ENCODE data around the gene UTF1.

UTF1 gene

DNA sequence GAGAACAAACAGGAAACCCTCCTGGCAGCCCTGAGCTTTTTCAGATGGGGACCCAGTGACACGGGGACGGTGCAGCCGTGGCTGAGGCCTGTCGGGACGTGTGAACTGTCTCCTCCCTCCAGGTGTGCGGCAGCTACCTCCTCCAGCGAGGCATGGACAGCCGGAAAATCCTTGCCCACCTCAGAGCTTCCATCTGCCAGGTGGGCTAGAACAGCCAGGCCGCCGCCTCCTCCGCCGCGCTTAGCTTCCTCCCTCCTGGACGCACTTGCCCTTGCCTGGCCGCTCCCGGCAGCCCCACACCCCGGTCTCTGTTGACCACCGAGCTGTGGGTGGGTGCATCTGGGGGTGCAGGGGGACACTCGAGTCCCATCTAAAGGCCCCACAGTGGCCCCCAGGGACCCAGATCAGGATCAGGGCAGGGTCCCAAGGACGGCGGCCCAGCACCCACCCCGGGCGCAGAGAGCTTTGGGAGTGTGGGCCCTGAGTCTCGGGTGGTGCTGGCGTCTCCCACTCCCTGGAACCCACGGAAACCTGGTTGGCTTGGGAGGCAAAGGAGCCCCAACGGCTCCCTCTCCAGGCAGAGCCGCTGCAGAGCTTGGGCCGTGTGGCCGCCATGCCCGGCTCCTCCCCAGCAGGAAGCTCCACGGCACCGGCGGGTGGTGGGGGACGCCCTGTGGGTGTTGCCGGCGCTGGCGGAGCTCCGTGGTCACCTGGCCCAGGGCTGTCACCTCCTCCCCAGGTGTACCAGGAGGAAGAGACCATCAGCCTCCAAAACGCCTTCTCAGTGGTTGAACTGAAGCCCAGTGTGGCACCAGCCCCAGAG, 32.9 kb upstream of the UTF1 start:
- DNase-seq (ENCODE audit: low read depth) = no peak

DNA sequence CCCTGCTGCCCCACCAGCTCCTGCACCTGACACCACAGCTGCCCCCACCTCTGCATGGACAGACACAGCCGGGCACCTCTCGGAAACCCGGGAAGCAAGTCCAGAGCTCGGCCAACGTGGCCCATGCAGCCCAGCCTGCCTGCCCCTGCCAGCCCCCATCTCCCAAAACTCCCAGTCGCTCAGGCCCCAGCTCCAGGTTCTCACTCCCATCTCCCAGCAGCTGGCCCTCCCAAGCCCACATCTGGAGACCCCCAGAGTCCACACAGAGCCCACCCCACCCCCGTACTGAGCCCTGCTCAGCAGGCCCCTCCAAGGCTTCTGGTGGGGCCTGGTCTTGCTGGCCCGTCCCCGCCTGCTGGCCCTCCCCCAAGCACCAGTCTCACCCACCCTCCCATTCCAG, 32.2 kb upstream of the UTF1 start:
- DNase-seq (ENCODE audit: low read depth) = no peak

DNA sequence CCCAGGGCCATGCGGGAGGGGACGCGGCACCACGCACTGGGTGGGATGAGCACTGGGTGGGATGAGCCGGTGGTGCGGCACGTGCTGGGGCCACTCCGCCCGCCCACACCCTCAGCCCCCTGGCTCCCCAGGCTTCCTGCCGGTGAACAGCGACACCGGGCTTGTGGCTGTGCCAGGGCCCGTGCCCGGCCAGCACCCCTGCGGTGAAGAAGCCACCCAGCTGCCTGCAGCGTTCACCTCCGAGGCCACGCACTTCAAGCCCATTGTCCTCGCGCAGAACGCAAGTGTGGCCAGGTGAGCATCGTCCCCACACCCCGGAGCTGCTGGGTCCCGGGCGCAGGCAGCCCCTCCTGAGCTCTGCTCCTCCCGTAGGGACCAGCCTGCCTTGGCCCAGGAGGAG, 31.8 kb upstream of the UTF1 start:
- no peak for DNase-seq (ENCODE audit: low read depth)

DNA sequence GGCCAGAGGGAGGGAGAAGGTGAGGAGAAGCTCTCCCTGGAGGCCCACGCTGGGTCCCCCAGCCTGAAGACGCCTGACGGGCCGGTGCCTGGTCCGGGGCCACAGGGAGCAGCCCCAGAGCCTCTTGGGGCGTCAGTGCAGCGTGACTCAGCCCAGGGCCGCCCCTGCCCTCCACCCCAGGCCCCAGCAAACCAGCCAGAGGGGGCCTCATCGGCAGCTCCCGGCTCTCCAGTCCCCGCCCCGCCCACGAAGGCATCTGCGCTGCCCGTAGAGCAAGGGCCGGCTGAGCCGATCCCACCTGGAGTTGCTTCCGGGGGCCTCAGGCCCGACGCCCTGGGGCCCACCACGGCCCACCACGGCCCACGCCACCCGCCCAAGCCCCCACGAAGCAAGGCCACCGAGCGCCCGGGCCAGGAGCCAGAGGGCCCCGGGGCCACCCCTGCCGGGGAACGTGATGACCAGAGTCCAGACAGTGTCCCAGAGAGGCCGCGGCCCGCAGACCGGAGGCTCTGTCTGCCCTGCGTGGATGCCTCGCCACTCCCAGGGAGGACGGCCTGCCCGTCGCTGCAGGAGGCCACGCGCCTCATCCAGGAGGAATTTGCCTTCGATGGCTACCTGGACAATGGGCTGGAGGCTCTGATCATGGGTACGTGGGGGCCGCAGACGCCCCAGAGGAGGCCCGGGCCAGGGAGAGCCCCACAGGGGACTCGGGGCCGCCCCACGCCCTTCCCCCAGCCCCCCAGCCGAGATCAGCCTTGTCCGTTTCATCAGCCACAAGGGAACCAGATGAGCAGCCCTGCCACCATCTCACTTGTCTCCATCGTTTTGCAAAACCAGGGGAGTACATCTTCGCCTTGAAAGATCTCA, 31.2 kb upstream of the UTF1 start:
- no peak for DNase-seq (ENCODE audit: low read depth)

DNA sequence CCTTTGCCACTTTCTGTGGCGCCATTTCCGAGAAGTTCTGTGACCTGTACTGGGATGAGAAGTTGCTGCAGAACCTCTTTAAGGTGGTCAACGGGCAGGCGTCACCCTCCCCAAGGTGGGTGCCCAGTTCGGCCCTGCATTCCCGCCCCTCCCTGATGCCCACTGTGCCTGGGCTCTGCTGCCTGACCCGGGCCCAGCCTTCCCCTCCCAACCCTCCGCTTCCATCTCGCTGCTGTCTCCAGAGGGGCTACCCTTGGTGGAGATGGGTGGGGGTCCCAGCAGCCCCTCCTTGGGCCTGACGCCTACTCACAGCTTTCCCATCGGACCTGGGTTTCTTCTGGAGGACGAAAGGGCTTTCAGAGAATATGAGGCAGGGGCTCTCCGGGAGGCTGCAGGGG, 30.5 kb upstream of the UTF1 start:
- DNase-seq (ENCODE audit: low read depth) = no peak

DNA sequence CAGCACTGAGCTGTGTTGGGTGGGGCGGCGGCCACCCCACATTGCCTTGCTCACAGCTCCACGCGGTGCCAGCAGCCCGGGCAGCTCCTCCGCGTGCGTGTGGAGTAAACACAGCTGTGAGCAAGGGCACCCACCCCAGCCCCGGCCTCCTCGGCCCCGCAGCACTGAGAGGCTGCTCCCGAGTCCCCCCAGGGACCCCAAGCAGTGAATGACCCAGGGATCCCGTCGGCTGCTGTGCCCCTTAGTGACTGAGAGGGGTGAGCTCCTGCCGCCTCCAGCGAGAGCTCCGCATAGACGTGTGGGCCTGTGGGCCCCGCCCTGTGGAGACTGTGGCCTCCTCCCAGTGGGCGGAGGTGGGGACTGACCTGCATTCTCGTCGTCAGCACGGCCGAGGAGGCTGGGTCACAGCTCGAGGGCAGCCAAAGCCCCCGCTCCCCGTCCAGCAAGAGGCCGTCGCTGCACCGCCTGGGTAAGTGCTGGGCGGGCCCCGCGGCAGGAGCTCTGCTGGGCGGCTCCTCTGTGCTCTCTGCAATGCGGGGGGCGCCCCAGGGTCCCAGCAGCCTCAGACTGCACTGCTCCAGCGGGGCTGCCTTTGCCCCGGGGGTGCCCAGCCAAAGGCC, 29.9 kb upstream of the UTF1 start:
- DNase-seq (ENCODE audit: low read depth) = no peak

DNA sequence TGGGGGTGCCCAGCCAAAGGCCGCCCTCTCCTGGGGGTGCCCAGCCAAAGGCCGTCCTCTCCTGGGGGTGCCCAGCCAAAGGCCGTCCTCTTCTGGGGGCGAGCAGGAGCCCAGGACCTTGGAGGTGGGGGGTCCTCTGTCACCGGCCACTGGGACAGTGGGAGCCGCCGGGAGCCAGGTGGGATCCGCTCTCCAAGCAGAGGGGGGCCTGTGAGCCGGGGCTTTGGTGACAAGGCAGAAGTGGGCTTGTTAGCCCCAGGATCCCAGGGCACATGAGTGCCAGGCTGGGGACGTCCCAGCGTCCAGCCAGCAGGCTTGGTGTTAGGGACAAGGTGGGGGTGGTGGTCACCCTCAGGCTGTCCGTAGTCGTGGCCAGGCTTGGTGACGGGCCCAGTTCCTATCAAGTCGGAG, 29.4 kb upstream of the UTF1 start:
- DNase-seq (ENCODE audit: low read depth) = no peak

DNA sequence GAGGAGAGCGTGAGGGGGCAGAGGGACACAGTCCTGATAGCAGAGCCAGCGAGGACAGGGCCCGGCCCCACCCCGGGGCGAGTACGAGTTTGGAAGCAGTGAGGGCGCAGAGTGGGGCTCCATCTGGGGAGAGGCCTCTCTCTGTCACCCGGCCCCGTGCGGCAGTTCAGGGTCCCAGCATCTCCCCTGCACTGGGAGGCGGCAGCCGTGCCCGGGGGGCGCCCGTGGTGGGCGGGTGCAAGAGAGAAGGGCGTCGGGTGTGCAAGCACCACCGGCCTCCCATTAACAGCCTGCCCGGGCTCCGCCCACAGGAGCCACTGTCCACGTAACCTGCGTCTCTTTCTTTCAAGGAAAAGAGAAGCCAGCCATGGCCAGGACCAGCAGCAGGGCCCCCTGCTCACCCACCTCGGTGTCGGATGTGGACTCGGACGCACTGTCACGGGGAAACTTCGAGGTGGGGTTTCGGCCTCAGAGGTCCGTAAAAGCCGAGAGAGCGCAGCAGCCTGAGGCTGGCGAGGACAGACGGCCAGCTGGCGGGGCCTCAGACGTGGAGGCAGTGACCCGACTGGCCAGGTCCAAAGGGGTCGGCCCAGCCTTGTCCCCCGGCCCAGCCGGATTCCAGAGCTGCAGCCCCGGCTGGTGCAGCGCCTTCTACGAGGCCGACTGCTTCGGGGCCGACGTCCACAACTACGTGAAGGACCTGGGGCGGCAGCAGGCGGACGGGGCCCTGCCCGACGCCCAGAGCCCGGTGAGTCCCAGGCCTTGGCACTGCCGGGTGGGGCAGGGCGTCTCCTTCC, 28.7 kb upstream of the UTF1 start:
- no peak for DNase-seq (ENCODE audit: low read depth)

DNA sequence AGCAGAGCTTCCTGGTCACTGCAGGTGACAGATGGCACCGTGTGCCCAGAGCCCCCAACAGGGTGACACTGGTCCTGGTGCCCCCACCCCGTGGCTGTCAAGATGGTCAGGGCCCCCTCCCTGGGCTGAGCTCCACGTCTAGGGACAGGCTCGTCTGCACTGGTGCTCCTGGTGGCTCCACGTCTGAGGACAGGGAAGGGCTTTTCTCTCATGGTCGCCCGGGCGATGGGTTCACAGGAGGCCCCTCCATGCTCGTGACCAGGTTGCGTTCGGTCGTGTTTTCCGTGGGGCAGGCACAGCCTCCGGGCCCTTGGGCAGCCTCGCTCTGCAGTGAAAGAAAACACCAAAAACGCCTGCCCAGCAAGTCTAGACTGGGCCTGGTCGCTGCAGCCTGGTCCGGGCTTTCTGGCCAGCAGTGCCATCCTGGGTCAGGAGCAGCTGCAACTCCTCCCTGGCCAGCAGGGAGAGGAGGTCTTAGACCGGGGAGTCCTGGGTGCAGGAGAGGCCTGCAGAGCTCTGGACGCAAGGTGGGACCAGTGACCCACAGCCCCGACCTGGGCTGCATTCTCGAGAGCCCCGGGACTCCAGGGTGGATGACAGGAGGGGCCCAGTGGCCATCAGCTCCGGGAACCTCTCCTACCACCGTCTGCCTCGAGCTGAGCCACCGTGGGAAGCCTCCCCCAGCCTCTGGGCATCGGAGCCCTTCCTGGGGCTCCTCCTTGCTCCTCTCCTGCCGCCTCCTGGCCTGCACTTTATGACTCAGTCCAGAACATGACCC, 27.9 kb upstream of the UTF1 start:
- DNase-seq (ENCODE audit: low read depth) = no peak

DNA sequence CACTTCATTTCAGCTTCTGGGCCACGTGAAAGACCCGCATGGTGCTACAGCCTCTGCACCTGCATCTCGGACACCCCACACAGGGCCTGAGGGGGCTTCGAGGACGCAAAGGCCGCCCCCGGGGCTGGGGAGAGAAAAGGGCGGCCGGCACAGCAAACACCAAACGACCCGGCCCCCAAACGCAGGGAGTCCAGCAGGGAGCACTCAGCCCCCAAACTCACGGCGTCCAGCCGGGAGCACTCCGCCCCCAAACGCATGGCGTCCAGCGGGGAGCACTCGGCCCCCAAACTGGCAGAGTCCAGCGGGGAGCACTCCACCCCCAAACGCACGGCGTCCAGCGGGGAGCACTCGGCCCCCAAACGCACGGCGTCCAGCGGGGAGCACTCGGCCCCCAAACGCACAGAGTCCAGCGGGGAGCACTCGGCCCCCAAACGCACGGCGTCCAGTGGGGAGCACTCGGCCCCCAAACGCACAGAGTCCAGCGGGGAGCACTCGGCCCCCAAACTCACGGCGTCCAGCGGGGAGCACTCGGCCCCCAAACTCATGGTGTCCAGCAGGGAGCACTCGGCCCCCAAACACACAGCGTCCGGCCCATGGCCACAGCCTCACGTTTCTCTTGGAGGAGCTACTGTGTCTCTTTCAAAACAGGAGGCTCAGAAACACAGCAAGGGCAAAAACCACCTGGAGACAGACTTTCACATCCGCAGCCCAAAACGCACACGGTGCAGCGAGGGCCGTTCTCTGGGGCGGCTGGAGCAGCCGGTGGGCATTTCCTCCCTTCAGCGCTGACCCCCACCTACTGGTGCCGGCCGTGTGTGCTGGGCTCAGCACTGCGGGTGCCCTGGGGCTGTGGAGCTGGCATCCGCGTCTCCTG, 27.0 kb upstream of the UTF1 start:
- no peak for DNase-seq (ENCODE audit: low read depth)

DNA sequence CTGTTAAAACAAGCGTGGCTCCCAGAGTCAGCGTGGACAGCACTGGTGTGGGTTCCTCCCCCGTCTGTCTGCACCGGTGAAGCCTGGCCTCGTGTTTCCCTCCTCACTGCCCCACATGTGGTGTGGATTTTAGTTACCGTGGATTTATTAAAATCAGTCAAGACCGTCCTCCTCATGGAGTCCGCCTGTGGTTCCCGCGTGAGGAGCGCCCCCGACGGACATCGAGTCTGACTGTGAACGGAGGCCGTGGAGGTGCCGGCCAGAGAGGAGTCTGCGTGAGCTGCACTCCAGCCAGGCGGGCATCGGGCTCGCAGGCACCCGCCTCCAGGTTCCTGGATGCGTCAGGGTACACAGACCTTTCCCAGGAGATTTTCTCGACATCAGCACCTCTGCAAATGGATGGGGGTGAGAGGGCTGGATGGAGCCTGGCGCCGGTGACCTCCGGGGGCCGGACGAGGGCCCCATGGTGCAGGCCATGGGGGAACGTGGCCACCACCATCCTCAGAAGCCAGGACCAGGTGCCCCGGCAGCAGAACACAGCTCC, 26.3 kb upstream of the UTF1 start:
- no peak for DNase-seq (ENCODE audit: low read depth)

DNA sequence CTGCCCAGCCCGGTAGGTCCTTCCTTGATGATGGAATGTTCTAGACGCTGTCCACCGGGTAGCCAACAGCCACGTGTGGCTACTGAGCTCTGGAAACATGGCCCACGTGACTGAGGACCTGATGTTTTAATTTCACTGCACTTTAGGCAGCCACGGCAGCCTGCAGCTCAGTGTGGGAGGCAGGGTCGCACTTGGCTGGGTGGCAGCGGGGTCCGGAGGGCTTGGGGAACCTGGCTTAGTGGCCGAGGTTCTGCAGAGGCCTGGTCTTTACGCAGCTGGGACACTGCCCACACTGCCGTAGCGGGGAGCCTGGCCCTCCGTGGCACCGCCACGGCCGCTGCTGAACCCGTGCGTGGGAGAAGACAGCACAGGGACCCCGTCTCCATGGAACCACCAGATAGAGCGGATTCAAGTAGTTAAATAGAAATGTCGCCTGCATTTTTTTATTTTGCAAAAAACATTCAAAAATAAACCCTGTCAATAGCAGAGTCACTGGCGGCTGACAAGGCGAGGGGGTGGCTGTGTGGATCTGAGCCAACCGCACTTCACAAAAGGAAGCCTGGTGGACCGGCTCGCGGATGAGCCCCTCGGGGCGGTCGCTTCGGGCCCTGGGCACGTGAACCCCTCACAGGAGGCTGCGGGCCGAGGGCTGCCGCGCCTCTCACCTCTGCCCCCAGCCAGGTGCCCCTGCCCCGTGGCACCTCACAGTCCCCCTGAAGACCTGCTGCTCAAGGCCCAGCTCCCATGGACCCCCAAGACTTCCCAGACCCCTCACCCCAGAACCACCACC, 25.6 kb upstream of the UTF1 start:
- DNase-seq (ENCODE audit: low read depth) = no peak

DNA sequence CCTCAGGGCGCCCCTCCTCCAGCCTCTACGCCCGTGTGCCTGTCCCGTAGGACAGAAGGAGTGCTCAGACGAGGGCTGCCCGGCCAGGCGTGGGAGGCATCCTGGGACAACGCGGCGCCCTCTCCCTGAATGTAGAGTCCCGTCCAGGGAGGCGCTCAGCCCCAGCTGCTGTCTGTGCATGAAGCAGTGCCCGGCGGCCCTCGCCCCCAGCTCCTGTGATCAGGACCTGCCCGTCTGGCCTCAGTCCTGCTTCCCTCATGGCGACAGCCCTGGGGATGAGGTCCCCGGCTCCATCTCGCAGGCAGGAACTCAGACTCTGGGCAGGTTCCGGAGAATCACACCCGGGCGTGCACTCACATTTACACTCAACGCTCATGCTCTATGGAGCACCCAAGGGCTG, 24.9 kb upstream of the UTF1 start:
- no peak for DNase-seq (ENCODE audit: low read depth)

DNA sequence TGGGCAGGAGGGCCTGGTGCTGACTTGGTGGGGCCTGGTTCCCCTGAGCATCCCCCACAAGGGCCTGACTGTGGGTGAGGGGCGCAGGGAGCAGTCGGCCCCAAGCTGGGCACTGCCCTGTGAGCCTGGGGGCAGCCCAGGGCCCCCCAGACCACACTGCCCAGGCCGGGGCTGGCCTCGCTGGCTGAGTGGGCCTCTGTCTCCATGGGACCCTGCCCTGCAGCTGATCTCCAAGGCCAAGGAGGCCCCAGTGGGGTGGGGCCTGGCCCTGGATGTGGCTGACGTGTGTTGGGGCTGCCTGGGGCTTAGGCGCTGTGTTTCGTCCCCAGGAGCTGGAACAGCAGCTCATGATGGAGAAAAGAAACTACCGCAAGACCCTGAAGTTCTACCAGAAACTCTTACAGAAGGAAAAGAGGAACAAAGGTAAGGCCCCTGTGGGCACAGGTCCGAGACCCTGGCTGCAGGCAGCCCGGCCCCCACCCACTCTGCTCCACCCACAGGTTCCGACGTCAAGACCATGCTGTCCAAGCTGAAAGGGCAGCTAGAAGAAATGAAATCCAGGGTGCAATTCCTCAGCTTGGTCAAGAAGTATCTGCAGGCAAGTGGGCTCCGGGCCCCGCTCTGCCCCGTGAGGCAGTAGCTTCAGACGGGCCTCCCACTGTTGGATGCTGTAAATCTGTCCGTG, 23.5 kb upstream of the UTF1 start:
- DNase-seq (ENCODE audit: low read depth) = no peak

DNA sequence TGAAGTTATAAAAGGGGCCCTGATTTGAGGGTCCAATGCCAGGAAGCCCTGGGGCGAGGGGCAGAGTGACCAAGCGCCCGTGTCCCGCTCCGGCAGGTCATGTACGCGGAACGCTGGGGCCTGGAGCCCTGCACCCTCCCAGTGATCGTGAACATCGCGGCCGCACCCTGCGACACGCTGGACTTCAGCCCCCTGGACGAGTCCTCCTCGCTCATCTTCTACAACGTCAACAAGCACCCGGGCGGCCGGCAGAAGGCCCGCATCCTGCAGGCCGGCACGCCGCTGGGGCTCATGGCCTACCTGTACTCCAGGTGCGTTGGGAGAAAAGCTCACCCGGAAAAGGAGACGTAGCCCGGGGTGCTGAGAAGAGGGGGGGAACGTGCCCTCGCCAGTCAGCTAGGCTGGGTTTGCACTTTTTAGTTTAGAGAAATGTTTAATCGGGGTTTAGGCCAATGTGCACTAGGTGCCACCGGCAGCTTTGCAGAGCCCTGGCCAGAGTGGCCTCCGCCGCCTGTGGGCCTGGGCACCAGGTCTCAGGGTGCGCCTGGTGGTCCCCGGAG, 22.9 kb upstream of the UTF1 start:
- no peak for DNase-seq (ENCODE audit: low read depth)

DNA sequence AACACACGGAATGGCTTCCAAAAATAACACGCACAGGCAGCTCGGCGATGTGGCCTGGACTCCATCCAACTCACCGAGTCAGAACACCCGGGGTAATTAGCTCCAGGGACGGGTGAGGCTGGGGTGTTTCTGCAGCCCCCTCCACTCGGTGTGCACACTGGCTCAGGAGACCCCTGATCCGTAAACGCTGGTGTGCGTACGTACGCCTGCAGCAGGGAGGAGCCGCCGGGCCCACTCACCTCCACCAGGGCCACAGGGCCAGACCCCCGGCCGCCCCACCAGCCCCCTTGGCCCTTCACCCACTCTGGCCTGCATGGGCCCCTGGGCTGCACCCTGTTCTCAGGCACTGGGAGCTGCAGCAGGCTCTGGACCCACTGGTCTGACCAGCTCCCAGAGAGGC, 22.4 kb upstream of the UTF1 start:
- DNase-seq (ENCODE audit: low read depth) = no peak

DNA sequence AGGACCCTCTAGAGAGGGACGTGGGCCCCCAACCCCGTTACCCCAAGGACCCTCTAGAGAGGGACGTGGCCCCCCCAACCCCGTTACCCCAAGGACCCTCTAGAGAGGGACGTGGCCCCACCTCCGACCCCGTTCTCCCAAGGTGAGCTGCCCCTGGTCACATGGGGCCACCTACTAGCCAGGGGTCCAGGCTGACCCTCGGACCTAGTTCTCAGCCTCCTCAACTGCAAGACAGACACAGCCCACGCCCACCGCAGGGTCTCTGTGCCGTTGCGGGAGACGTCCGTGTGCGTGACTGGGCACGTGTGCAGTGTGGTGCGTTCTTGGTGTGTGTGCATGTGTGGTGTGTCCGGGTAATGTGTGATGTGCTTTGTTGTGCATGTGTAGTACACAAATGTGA, 21.6 kb upstream of the UTF1 start:
- DNase-seq (ENCODE audit: low read depth) = no peak

DNA sequence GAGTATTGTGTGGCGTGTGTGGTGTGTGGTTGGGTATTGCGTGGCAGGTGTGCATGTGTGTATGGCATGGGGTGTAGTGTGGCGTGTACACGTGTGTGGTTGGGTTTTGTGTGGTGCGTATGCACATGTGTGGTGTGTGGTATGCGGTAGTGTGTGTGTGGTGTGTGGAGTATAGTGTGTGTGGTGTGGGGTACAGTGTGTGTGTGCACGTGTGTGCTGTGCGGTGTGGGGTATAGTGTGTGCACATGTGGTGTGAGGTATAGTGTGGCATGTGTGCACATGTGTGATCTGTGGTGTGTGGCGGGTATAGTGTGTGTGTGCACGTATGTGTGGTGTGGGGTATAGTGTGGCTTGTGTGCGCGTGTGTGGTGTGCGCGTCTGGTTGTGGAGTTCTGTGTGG, 20.9 kb upstream of the UTF1 start:
- DNase-seq (ENCODE audit: low read depth) = no peak

All from non-pigmented ciliary epithelial cell (primary cell).